CD4-positive, alpha-beta T cell (primary cell): ENCODE measurements around the gene CD40. TPM values are rescaled to one million over a fixed set of nuclear protein-coding genes. Genes with fewer than 3 reads are reported as not detected.
A peak's percentile ranks its signal among the peaks of the same experiment; 100 is the strongest.

Experiments used
- ATAC-seq: fragments of 200-7000 bp; cut with Tn5 transposase; one replicate; pipeline ENCODE4 v1.10.0; 2022; ENCODE audit warnings: mild to moderate bottlenecking; ENCODE audit not compliant: poor library complexity
- CTCF ChIA-PET: fragments of 350-600 bp; sonication (Branson Sonifier 250); formaldehyde crosslinking; loops from one replicate; lab custom pipeline; 2021; ENCODE audit warnings: antibody characterized with exemption, inconsistent platforms; lab: Charles Lee
- POLR2A ChIA-PET: fragments of 350-600 bp; sonication (Branson Sonifier 250); formaldehyde crosslinking; loops from one replicate; lab custom pipeline; 2021; ENCODE audit warnings: antibody characterized with exemption, inconsistent platforms; lab: Charles Lee
- DNase-seq, 14 experiments: peaks; one replicate each; pipeline ENCODE4 v3.0.0-alpha.2; 2013 to 2020; ENCODE audit warnings: mixed read lengths in 2 of 14
- H3K27ac ChIP-seq, 2 donors: one replicate each; pipeline versions ENCODE4 v1.5.1 to v1.7.0; 2013; ENCODE audit warnings: low read length in 2 of 2, low read depth in 1 of 2, mild to moderate bottlenecking in 1 of 2
- H3K27me3 ChIP-seq, 2 experiments: 1 replicate in 1 of 2; 2 replicates in 1 of 2; pipeline versions ENCODE4 v1.6.1 to v1.7.0; 2013; ENCODE audit warnings: low read length in 2 of 2, control low read depth in 1 of 2, mild to moderate bottlenecking in 1 of 2, moderate library complexity in 1 of 2; ENCODE audit not compliant: insufficient read depth in 2 of 2, control insufficient read depth in 1 of 2
- H3K36me3 ChIP-seq: one replicate; pipeline ENCODE4 v1.6.1; 2013; ENCODE audit warnings: low read length, control low read depth; ENCODE audit not compliant: insufficient read depth
- H3K4me1 ChIP-seq: one replicate; pipeline ENCODE4 v1.6.1; 2013; ENCODE audit warnings: low read length, control low read depth; ENCODE audit not compliant: insufficient read depth
- H3K4me3 ChIP-seq: one replicate; pipeline ENCODE4 v1.5.1; 2013; ENCODE audit warnings: mild to moderate bottlenecking, low read length, moderate library complexity
- H3K9me3 ChIP-seq, 2 experiments: 1 replicate in 1 of 2; 2 replicates in 1 of 2; pipeline versions ENCODE4 v1.6.1 to v1.7.0; 2013; ENCODE audit warnings: low read length in 2 of 2, mild to moderate bottlenecking in 2 of 2, control low read depth in 1 of 2, moderate library complexity in 1 of 2; ENCODE audit not compliant: control insufficient read depth in 1 of 2, insufficient read depth in 1 of 2
- H3K27ac Mint-ChIP-seq: one replicate; pipeline ENCODE4 v1.8.0; 2020; ENCODE audit warnings: mixed read lengths
- H3K27me3 Mint-ChIP-seq: one replicate; pipeline ENCODE4 v1.8.0; 2021; ENCODE audit warnings: mixed read lengths
- H3K36me3 Mint-ChIP-seq: one replicate; pipeline ENCODE4 v1.8.0; 2021; ENCODE audit warnings: low read depth, mixed read lengths
- H3K4me1 Mint-ChIP-seq: one replicate; pipeline ENCODE4 v1.8.0; 2021; ENCODE audit warnings: low read depth, mixed read lengths
- H3K4me3 Mint-ChIP-seq: one replicate; pipeline ENCODE4 v1.8.0; 2020; ENCODE audit warnings: mild to moderate bottlenecking, mixed read lengths
- H3K9me3 Mint-ChIP-seq: one replicate; pipeline ENCODE4 v1.8.0; 2020; ENCODE audit warnings: mixed read lengths
- CTCF ChIP-seq: fragments of 200-600 bp; IDR thresholded peaks from one replicate; pipeline ENCODE4 v1.8.0; 2022; ENCODE audit warnings: antibody characterized with exemption, mild to moderate bottlenecking
- intact Hi-C, 2 experiments: fragments of 100-400 bp; cut with DNase I in 1 of 2; cut with micrococcal nuclease in 1 of 2; formaldehyde crosslinking; loops; one replicate each; pipeline versions ENCODE4 v1.15.1 to v1.9.0; 2023 to 2025; cut with DNase I, micrococcal nuclease
- total RNA-seq, 174 experiments: library from RNA in 2 of 174; stranded (reverse) in 2 of 174; gene quantifications; one replicate each; pipeline ENCODE4 v1.2.3 and lab custom pipeline; 2021 to 2026

Gene CD40
- total RNA-seq, 2 experiments from 2014 or later: 1.0 to 1.2 TPM

- DNase-seq (peak in 1 of 14 experiments; percentile 15), ATAC-seq (no peak)
- H3K27ac ChIP-seq: no peak overlapping the region
- H3K27me3 ChIP-seq: peaks cover 25 to 44% of the 10 kb centered on the region in 2 experiments
- ChIA-PET POLR2A (interaction anchor here (0.7 kb wide), 1 partner anchor 161 kb away, joined by 3 read pairs; no protein-coding TSS in a partner anchor), CTCF (interaction anchor here (1.9 kb wide), 1 partner anchor 151 kb away, joined by 10 read pairs; no protein-coding TSS in a partner anchor)
- H3K27ac Mint-ChIP-seq: no peak overlapping the region
- H3K9me3 ChIP-seq: peaks cover 0 to 7% of the 10 kb centered on the region in 2 experiments
- no peak overlapping the region for H3K4me3 Mint-ChIP-seq
- intact Hi-C loops: loop anchor here (1.0 to 10.0 kb wide), 5 partner anchors 151 to 369 kb away; no protein-coding TSS in a partner anchor
- TF ChIP-seq CTCF: no peak
- H3K4me1 Mint-ChIP-seq: no peaks in the 10 kb centered on the region
- no peaks in the 10 kb centered on the region for H3K36me3 ChIP-seq
- peaks cover 87% of the 10 kb centered on the region for H3K27me3 Mint-ChIP-seq
- no peak overlapping the region for H3K4me3 ChIP-seq
- H3K4me1 ChIP-seq: peaks cover 3% of the 10 kb centered on the region
- H3K9me3 Mint-ChIP-seq: no peaks in the 10 kb centered on the region
- H3K36me3 Mint-ChIP-seq: no peaks in the 10 kb centered on the region
Measured at GRCh38 chr20:46173652-46174468, 55.7 kb downstream of the CD40 start.

GRCh38 chr20:46174469-46175126 lies 56.5 kb downstream of the CD40 start:
- Histone ChIP-seq H3K27me3 (peaks cover 25 to 49% of the 10 kb centered on the region in 2 experiments), H3K27ac (no peak overlapping the region), H3K9me3 (peaks cover 0 to 7% of the 10 kb centered on the region in 2 experiments), H3K36me3 (no peaks in the 10 kb centered on the region), H3K4me1 (peaks cover 3% of the 10 kb centered on the region), H3K4me3 (no peak overlapping the region)
- Mint-ChIP-seq H3K4me1 (no peaks in the 10 kb centered on the region), H3K36me3 (no peaks in the 10 kb centered on the region), H3K27me3 (peaks cover 90% of the 10 kb centered on the region), H3K4me3 (no peak overlapping the region), H3K27ac (no peak overlapping the region), H3K9me3 (no peaks in the 10 kb centered on the region)
- intact Hi-C loops: loop anchor here (1.0 to 10.0 kb wide), 5 partner anchors 151 to 370 kb away; no protein-coding TSS in a partner anchor
- peak; percentile 90 for ATAC-seq
- DNase-seq: peak; percentile 50 to 83 (median 64)
- peak; percentile 39 for TF ChIP-seq CTCF
- ChIA-PET CTCF (interaction anchor here (1.9 kb wide), 1 partner anchor 152 kb away, joined by 10 read pairs; no protein-coding TSS in a partner anchor), POLR2A (interaction anchor here (0.7 kb wide), 1 partner anchor 161 kb away, joined by 3 read pairs; no protein-coding TSS in a partner anchor)

GRCh38 chr20:46175127-46175494 lies 57.0 kb downstream of the CD40 start:
- ChIA-PET POLR2A (no interaction called here), CTCF (interaction anchor here (0.8 to 0.9 kb wide), 2 partner anchors 47 to 152 kb away, joined by 3 read pairs; no protein-coding TSS in a partner anchor)
- Mint-ChIP-seq H3K27ac (no peak overlapping the region), H3K9me3 (no peaks in the 10 kb centered on the region), H3K36me3 (no peaks in the 10 kb centered on the region), H3K4me3 (no peak overlapping the region), H3K27me3 (peaks cover 92% of the 10 kb centered on the region), H3K4me1 (no peaks in the 10 kb centered on the region)
- H3K4me3 ChIP-seq: no peak overlapping the region
- peaks cover 0 to 7% of the 10 kb centered on the region in 2 experiments for H3K9me3 ChIP-seq
- no peak overlapping the region for H3K27ac ChIP-seq
- intact Hi-C loops: loop anchor here (2.0 to 10.0 kb wide), 4 partner anchors 152 to 370 kb away; no protein-coding TSS in a partner anchor
- peaks cover 25 to 49% of the 10 kb centered on the region in 2 experiments for H3K27me3 ChIP-seq
- peaks cover 3% of the 10 kb centered on the region for H3K4me1 ChIP-seq
- no peak for TF ChIP-seq CTCF
- DNase-seq: no peak
- ATAC-seq: no peak
- H3K36me3 ChIP-seq: no peaks in the 10 kb centered on the region
